ENCODE measurements around the gene ARL2BP. TPM values are rescaled to one million over a fixed set of nuclear protein-coding genes. Genes with fewer than 3 reads are reported as not detected.
A peak's percentile ranks its signal among the peaks of the same experiment; 100 is the strongest.

Gene ARL2BP
- total and polyA plus RNA-seq, 9 of the 15 experiments (the other 6 are each of a cell fraction or from before 2014, with no cell fraction given) = 16.7 to 41.8 (median 27.2) TPM

- TF ChIP-seq MLX (CRISPR knock-in tag; conservative IDR thresholded peaks at IDR 0.05) = no peak
- TF ChIP-seq KDM1A (IDR thresholded peaks at IDR 0.05) = 0 out of 4 replicates have a peak, but pooled peaks of 1 of the 2 experiments have one; percentile 31
- no peak for TF ChIP-seq GTF2F1 (IDR thresholded peaks at IDR 0.05; ENCODE audit: low read depth, low read length)
- TF ChIP-seq THRAP3 (IDR thresholded peaks at IDR 0.05; ENCODE audit: borderline replicate concordance) = no peak
- no peak for TF ChIP-seq TAF1 (IDR thresholded peaks at IDR 0.05; ENCODE audit: control insufficient read depth, extremely low read depth, insufficient read depth, low read length, severe bottlenecking)
- no peak for TF ChIP-seq ZBTB7A (IDR thresholded peaks at IDR 0.05; ENCODE audit: borderline replicate concordance, control insufficient read depth, low read depth, low read length)
- no peak for TF ChIP-seq ZNF584 (CRISPR knock-in tag; IDR thresholded peaks at IDR 0.05; ENCODE audit: low read depth)
- TF ChIP-seq ZNF146 (CRISPR knock-in tag; IDR thresholded peaks at IDR 0.05; ENCODE audit: unreplicated experiment) = no peak
- TF ChIP-seq ZNF311 (CRISPR knock-in tag; IDR thresholded peaks at IDR 0.05) = no peak
- no peak for TF ChIP-seq RNF219 (CRISPR knock-in tag; IDR thresholded peaks at IDR 0.05)
- TF ChIP-seq ZNF395 (CRISPR knock-in tag; IDR thresholded peaks at IDR 0.05) = no peak
- no peak for TF ChIP-seq XRCC5 (IDR thresholded peaks at IDR 0.05; ENCODE audit: low read depth, low read length)
- no peak for TF ChIP-seq NR1H2 (CRISPR knock-in tag; IDR thresholded peaks at IDR 0.05)
- TF ChIP-seq, protein P1, sequence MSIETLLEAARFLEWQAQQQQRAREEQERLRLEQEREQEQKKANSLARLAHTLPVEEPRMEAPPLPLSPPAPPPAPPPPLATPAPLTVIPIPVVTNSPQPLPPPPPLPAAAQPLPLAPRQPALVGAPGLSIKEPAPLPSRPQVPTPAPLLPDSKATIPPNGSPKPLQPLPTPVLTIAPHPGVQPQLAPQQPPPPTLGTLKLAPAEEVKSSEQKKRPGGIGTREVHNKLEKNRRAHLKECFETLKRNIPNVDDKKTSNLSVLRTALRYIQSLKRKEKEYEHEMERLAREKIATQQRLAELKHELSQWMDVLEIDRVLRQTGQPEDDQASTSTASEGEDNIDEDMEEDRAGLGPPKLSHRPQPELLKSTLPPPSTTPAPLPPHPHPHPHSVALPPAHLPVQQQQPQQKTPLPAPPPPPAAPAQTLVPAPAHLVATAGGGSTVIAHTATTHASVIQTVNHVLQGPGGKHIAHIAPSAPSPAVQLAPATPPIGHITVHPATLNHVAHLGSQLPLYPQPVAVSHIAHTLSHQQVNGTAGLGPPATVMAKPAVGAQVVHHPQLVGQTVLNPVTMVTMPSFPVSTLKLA (conservative IDR thresholded peaks at IDR 0.05) = 0 out of 4 replicates have a peak, but pooled peaks of 1 of the 2 experiments have one; percentile 8
Observed at GRCh38 chr16:57236022-57236350, 9.1 kb upstream of the ARL2BP start (continued).

Measured in K562 (cell line).